NCI-H2029 (cell line): ENCODE results near the gene KCNA10.
"Not testable (repeated sequence)": the region's sequence is repeated elsewhere in the genome, so short reads cannot be mapped to it uniquely, and the experiment has no call there.

Experiments used
- DNase-seq: peaks from one replicate; lab custom pipeline; 2025; lab: John Stamatoyannopoulos, UW

Gene KCNA10

GRCh38 chr1:110533230-110533629 lies 14.3 kb upstream of the KCNA10 start:
- DNase-seq = peak; percentile 25

- DNase-seq = no peak
Observed at GRCh38 chr1:110529011-110529410, 10.0 kb upstream of the KCNA10 start.

GRCh38 chr1:110526201-110526780 lies 7.3 kb upstream of the KCNA10 start:
- no peak for DNase-seq

GRCh38 chr1:110525249-110525595 lies 6.2 kb upstream of the KCNA10 start:
- DNase-seq = no peak

GRCh38 chr1:110524311-110525248 lies 5.6 kb upstream of the KCNA10 start:
- DNase-seq = peak; percentile 31

GRCh38 chr1:110523011-110523410 lies 4.0 kb upstream of the KCNA10 start:
- no peak for DNase-seq

- no peak for DNase-seq
Observed at GRCh38 chr1:110522560-110522959, 3.6 kb upstream of the KCNA10 start.

- no peak for DNase-seq
Observed at GRCh38 chr1:110520827-110521226, 1.9 kb upstream of the KCNA10 start.

GRCh38 chr1:110515891-110516290 lies 3.1 kb downstream of the KCNA10 start:
- no peak for DNase-seq

- no peak for DNase-seq
Observed at GRCh38 chr1:110515041-110515440, 3.9 kb downstream of the KCNA10 start.

- no peak for DNase-seq
Observed at GRCh38 chr1:110513511-110513910, 5.5 kb downstream of the KCNA10 start.

- DNase-seq = no peak
Observed at GRCh38 chr1:110511436-110511835, 7.5 kb downstream of the KCNA10 start.

- DNase-seq = not testable (repeated sequence)
Observed at GRCh38 chr1:110510921-110511320, 8.1 kb downstream of the KCNA10 start.

GRCh38 chr1:110509655-110510054 lies 9.3 kb downstream of the KCNA10 start:
- no peak for DNase-seq

GRCh38 chr1:110508028-110508940 lies 10.7 kb downstream of the KCNA10 start:
- no peak for DNase-seq

- no peak for DNase-seq
Observed at GRCh38 chr1:110506541-110506940, 12.4 kb downstream of the KCNA10 start.

GRCh38 chr1:110505596-110505995 lies 13.4 kb downstream of the KCNA10 start:
- DNase-seq = no peak

- DNase-seq = no peak
Observed at GRCh38 chr1:110504226-110504625, 14.7 kb downstream of the KCNA10 start.

- DNase-seq = no peak
Observed at GRCh38 chr1:110503471-110503870, 15.5 kb downstream of the KCNA10 start.

- no peak for DNase-seq
Observed at GRCh38 chr1:110502402-110503151, 16.4 kb downstream of the KCNA10 start.

GRCh38 chr1:110501488-110502132 lies 17.4 kb downstream of the KCNA10 start:
- no peak for DNase-seq
